SH-SY5Y (cell line): Measurements from ENCODE around the gene CST4.

ENCODE experiments used
- GATA2 ChIP-seq: IDR thresholded peaks from 2 replicates; pipeline ENCODE4 v1.6.1; 2011; ENCODE audit warnings: mild to moderate bottlenecking, low read depth, low read length
- GATA3 ChIP-seq: IDR thresholded peaks from 2 replicates; pipeline ENCODE4 v1.6.1; 2011; ENCODE audit warnings: low read depth, mild to moderate bottlenecking, low read length, moderate library complexity

The CST4 gene

DNA sequence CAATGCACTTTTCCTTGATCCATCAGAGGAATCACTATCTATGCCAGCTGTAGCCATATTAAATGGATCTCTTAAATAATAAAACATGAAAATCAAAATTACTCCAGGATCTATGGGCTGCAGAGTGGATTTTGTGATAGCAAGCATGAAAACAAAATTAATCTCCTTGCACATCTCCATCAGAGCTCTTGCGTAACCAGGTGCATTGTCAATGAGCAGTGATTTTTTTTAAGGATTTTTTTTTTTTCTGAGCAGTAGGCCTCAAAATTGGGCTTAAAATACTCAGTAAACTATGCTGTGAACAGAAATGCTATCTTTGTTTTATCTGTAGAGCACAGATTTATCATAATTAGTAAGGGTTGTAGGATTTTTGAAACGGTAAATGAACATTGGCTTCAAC is 39.6 kb downstream of the CST4 start:
- no peak for TF ChIP-seq GATA3
- no peak for TF ChIP-seq GATA2

DNA sequence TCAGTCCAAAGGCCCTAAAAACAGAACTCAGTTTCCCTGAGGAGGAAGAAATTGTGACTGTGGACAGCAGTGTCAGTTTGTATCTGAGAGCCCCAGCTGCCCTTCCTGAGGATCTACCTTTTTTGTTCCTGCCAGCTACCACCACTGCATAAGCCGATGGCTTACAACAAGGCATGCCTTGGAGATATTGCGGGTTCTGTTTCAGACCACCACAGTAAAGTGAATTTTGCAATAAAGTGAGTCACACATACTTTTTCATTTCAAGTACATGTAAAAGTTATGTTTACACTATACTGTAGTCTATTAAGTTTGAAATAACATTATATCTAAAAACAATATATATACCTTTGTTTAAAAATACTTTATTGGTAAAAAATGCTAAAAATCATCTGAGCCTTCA is 41.5 kb downstream of the CST4 start:
- TF ChIP-seq GATA3, result no peak
- no peak for TF ChIP-seq GATA2

DNA sequence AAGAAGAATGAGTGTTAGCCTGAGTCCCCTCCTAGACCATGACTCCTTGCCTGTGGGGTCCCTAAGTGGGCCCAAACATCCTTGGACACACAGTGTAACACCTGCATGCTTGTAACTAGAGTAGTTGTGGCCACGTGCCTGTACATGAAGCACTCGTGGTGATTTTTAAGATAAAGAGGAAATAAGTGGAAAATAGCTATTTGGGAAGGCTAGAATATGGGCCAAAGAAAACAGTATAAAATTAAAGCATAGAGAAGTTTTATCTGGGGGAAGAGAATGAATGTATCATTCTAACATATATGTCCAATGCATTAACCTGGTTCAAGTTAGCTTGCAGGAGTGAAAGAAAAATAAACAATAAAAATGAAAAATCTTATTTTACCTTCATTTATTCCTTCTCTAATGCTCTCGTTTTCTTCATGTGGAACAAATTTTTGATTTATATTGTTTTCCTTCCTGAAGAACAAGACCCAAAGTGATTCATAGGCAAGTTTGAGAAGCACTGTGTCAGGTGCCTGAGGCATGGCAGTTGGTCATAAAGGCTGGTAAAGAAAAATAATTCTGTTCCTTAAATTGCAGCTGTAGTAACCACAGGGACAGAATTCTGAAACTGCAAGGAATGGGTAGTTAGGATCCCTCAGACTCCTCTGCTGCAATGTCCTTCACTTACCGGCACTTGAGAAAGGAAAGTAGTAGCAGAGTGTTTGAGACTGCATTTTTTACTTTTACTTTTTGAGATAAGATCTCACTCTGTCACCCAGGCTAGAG is 42.5 kb downstream of the CST4 start:
- TF ChIP-seq GATA3 (no peak), GATA2 (no peak)

DNA sequence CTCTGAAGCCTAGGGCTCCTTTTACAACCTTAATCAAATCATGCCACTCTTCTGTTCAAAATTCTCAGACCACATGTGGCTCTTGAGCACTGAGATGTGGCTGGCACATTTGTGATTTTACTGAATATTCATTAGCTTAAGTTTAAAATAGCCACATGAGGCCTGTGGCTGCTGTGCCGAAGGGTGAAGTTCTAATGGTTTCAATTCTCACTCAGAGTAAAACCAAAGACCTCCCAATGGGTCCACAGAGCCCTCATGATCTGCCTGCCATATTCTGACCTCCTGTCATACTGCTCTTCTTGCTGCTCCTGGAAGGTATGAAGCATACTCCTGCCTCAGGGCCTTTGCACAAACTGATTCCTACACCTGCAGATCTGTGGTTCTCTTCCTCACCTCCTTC is 43.3 kb downstream of the CST4 start:
- TF ChIP-seq GATA2 (no peak), GATA3 (no peak)

DNA sequence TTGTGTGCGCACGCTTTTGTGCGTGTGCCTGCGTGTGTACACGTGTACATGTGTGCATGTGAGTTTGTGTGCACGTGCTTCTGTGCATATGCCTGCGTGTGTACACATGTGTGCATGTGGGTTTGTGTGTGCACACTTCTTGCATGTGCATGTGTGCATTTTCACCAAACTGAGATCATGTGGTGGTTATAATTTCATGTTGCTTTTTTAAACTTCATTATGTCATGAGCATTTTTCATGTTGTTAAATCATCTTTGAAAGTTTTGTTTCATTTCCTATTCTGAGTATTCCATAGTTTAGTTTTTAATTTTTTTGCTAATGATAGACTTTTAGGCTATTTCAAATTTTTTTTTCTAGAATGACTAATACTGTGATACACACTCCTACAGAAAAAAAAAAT is 44.7 kb downstream of the CST4 start:
- no peak for TF ChIP-seq GATA3

DNA sequence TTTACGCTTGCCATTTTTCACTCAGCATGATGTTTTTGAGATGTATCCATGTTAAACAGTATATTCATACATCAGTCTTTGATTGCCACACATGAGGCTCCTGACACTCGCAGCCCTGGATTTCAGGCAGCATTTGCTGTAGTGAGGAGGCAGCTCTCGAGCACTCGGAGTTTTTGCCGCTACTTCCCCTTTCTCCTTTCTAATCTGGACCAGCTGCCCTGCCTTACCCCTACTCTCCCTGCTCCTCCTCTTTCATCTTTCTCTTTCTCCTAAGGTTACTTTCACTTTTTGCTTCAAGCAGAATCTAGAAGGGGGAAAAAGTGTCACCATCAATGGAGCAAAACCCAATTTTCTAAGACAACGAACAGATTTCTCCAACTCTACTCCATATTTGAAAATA is 45.2 kb downstream of the CST4 start:
- TF ChIP-seq GATA3, result no peak
- no peak for TF ChIP-seq GATA2

DNA sequence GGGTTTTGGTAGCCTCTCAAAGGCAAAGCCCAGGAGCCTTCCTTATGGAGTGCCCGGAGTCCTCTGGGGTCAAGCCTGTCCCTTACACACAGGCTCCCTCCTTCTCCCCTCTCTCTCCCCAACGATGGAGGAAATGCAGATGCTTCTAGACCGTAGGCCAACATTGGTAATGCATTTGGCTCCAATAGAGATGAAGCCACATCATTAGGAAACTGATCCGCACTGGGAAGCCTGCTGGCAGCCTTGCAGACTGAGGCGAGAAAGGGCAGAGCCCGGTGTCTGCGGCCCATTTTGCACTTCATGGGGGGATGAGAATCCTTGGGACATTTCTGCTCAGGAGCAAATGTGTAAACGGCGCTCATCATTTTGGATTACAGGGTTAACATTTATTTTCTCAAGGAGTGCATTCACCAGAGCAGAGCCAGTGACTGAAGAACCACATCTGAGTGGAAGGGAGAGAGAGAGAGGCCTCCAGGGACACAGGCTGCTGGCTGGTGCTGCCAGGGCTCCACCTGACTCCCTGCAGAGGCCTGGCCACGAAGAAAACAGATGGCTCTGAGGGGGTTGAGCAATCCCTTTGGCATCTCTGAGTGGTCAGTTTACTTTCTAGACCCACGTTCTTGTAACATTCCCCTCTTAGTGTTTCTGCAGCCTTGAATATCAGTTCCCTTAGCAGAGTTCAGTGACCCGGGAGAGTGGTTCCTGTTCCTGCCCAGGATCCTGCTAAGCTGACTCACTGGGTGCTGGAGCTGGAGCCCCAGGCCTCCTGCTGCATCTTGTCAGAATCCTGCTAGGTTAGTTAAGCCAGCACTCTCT is 46.7 kb downstream of the CST4 start:
- TF ChIP-seq GATA3 (no peak), GATA2 (no peak)

DNA sequence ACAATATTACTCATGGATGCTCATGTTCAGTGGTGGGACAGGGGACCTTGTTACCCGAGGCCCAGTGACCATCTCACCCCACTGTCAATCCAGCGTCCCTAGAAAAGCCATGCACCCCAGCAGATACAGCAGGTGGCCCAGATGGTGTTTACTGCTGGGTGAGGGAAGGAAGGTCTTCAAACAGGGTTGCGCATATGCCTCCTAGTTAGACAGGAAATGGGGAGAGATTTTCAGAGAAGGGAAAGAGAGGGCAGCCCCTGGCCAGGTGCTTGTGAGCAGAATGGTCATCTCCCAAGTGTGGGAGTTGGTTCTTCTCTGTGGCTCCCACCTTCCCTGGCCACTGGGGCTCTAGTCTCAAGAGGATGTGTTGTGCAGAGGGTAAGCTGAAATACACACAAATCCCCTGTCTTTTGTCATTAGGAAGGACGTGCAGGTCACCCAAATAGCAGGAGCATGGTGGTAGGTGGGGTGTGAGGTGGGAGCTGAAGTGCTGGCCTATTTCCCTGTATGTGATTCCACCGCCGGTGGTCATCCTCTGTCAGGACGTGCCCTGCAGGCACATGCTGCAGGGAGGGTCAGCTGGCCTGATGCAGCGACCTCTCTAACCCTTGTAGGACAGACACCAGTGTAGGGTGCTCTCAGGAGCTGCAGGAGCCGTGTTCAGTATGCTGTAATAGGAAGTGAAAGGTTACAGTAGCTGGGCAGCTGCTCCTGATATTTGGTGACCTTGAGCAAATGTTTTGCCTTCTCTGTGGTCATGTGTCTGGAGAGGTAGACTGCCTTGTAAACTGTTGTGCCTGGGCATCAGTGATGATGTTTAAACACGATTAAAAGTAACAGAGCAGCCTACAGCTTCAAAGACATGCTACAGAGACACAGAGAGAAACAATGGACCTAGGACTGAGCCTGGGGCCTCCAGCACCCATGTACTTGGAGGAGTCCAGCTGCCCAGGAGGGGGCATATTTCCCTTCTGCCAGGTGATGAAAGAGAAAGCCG is 47.9 kb downstream of the CST4 start:
- TF ChIP-seq GATA3, result no peak
- TF ChIP-seq GATA2, result no peak

DNA sequence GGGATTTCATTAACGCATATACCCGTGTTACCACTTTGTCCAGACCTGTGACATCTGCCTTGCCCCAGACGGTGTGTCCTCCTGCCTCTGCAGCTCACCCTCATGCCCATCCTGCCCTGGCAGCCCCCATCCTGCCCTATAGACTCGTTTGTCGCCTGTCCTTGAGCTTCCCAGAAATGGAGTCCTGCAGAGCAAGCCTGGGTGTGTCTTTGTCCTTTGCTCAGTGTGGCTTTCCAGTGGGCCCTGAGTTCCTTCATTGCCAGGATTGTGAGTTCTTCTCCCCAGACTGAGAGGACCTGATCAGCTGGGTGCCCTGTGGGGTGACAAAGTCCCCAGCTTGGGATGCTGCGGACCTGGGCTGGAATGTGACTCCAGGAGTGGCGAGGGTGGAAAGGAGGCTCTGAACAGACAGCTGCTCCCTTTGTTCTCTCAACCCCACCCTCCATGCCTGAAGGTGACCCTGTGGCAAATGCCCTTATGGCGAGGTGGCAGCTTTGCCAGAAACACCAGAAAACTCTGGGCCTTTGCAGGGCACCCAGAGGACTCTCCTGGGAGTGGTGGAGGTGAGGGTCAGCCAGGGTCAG is 48.7 kb downstream of the CST4 start:
- TF ChIP-seq GATA2 (no peak), GATA3 (no peak)

DNA sequence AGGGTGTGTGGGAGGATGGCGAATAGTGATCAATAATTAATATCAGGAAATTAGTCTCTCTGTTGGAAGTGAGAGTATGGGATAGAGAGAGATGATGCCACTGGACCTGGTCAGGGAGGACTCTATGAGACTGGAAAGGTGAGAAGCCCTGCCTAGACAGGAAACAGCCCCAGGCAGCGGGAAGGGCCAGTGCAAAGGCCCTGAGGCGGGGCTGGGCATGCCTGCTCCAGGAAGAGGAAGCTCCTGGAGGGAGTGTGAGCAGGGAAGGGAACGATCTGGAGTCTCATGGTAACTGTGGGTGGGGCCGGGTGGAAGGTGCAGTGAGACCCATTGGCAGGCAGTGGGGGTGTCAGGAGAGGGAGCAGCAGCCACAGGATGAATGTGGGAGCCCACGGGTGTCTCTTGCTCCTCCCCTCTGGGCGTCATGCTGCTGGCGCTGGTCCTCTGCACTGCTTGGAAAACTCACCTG is 49.3 kb downstream of the CST4 start:
- no peak for TF ChIP-seq GATA2

DNA sequence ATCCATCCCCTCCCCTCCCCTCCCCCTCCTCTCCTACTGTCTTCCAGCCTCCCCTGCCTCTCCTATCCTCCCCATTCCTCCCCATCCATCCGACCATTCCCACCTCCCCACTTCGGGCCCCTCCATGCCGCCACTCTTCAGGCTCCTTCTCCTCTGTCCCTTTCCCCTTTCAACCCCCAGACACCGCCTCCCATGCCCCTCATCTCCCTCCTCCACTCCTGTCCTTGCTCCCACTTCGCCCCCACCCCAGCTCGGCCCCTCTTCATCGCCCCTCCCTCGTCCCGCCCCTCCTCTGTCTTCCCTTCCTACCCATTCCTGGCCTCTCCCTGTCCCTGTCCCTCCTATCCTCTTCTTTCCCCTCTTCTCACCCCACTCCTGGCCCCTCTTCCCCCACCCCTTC is 50.5 kb downstream of the CST4 start:
- TF ChIP-seq GATA3, result no peak
- TF ChIP-seq GATA2, result no peak

DNA sequence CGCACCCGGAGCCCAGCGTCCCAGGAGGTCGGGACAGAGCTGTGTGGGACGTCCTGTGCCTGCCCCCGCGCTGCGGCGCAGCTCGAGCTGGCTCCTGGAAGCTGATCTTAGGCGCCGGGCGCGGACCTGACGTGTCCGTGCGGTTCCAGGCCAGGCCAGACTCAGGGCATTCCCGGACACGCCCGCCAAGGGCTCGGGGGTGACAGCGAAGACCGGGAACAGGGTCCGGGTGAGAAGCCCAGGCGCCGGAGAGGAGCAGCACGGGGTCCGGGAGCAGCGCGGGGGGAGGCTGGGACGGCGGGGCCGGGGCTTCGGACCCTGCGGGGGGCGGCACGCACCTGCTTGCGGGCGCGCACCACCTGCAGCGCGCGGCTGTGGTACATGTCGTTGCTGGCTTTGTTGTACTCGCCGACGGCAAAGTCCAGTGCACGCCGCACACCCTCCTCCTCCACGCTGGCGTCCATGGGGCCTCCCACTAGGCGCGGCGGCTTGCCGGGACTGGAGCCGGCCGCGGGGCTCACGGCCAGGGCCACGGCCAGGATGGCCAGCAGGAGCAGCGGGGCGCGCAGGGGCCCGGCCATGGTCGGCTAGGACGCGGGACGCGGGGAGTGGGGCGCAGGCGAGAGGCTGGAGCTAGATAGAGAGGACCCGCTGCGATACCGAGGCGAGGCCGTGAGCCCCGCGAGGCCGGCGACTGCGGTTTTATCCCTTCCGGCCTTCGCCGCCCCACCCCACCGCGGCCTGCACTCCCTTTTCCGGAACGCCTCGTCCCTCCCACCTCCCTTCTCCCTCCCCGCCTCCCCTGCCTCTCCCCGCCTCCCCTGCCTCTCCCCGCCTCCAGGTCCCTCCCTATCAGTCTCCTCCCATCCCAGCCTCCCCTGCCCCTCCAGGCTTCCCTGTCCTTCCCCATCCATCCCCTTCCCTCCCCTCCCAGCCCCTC is 51.3 kb downstream of the CST4 start, which contains the start of gene CST3:
Gene CST3 (minus strand): TSS at position 674 of the 940 bp plus-strand sequence. CDS start 93 bp downstream, at position 581.
- TF ChIP-seq GATA2 (no peak), GATA3 (no peak)

DNA sequence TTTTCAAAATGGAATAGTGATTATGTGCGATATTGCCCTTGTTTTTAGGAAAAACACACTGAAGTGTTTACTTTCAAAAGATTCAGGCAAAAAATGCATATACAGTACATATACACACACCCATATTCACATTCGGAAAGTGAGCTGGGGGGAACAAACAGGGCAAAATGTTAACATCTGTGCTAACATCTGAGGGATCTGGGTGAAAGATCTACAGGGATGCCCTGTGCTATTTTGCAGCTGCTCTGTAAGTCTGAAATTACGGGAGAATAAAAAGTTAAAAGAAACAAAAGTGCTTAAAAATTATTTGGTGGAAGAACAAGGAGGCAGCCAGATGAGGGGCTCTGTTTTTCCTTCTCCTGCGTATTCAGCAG is 51.9 kb downstream of the CST4 start:
- TF ChIP-seq GATA2, result no peak
- TF ChIP-seq GATA3, result no peak
